CD4-positive, alpha-beta T cell treated with Interleukin-6 for 4 hours (primary cell): ENCODE data around the gene SNAP47.
A peak's percentile ranks its signal among the peaks of the same experiment; 100 is the strongest.

Experiments
- DNase-seq: peaks from one replicate; pipeline ENCODE4 v3.0.0-alpha.2; 2020; ENCODE audit warnings: mixed read lengths

The SNAP47 gene

GRCh38 chr1:227785805-227786671 lies 50.8 kb downstream of the SNAP47 start:
- no peak for DNase-seq

GRCh38 chr1:227786673-227787512 lies 51.7 kb downstream of the SNAP47 start:
- DNase-seq, result no peak

GRCh38 chr1:227787513-227788270 lies 52.5 kb downstream of the SNAP47 start:
- DNase-seq, result peak; percentile 98

GRCh38 chr1:227788271-227789083 lies 53.2 kb downstream of the SNAP47 start:
- DNase-seq, result no peak

- no peak for DNase-seq
These were observed 54.1 kb downstream of the SNAP47 start for GRCh38 chr1:227789084-227790033.

GRCh38 chr1:227790034-227790400 lies 54.8 kb downstream of the SNAP47 start:
- no peak for DNase-seq

- no peak for DNase-seq
These were observed 55.6 kb downstream of the SNAP47 start for GRCh38 chr1:227790868-227791267.

- DNase-seq, result no peak
These were observed 56.3 kb downstream of the SNAP47 start for GRCh38 chr1:227791425-227792143.

GRCh38 chr1:227792216-227793078 lies 57.2 kb downstream of the SNAP47 start:
- no peak for DNase-seq

GRCh38 chr1:227793079-227793947 lies 58.1 kb downstream of the SNAP47 start:
- no peak for DNase-seq

GRCh38 chr1:227793948-227794816 lies 58.9 kb downstream of the SNAP47 start:
- DNase-seq, result no peak

GRCh38 chr1:227794817-227795192 lies 59.6 kb downstream of the SNAP47 start:
- no peak for DNase-seq

GRCh38 chr1:227795732-227796131 lies 60.5 kb downstream of the SNAP47 start:
- DNase-seq, result no peak

GRCh38 chr1:227796359-227796915 lies 61.2 kb downstream of the SNAP47 start:
- no peak for DNase-seq

GRCh38 chr1:227797144-227797543 lies 61.9 kb downstream of the SNAP47 start:
- DNase-seq, result no peak

GRCh38 chr1:227797625-227798024 lies 62.4 kb downstream of the SNAP47 start:
- DNase-seq, result no peak
